H1 (cell line): ENCODE measurements around the gene THOP1. TPM values are rescaled to one million over a fixed set of nuclear protein-coding genes. Genes with fewer than 3 reads are reported as not detected.

Source experiments
- CTCF ChIA-PET: fragments of 300-600 bp; sonication (Branson Sonifier 250); formaldehyde crosslinking; loops from one replicate; lab custom pipeline; 2021; ENCODE audit not compliant: partially characterized antibody; lab: Charles Lee
- POLR2A ChIA-PET: fragments of 300-600 bp; sonication (Branson Sonifier 250); formaldehyde crosslinking; loops from one replicate; lab custom pipeline; 2021; ENCODE audit warnings: inconsistent platforms; ENCODE audit not compliant: partially characterized antibody; lab: Charles Lee
- DNase-seq, 2 experiments: peaks; one replicate each; pipeline versions ENCODE4 v3.0.0 to v3.0.0-alpha.2; 2010 to 2022; ENCODE audit warnings: low spot score in 2 of 2, low read depth in 1 of 2, mixed read lengths in 1 of 2
- FAIRE-seq: peaks from 2 replicates; lab custom pipeline; 2011; peaks lifted over from hg19 to GRCh38; lab: Jason Lieb, UNC
- H2AFZ ChIP-seq: 2 replicates; pipeline ENCODE4 v1.8.1; 2012; ENCODE audit warnings: low read length, inconsistent platforms
- H2AK5ac ChIP-seq: 2 replicates; pipeline ENCODE4 v1.6.1; 2013; ENCODE audit warnings: low read depth, low read length
- H2BK120ac ChIP-seq: replicated peaks from 2 replicates; pipeline ENCODE3; 2013; ENCODE audit warnings: low read depth, low read length, inconsistent platforms
- H2BK12ac ChIP-seq: 2 replicates; pipeline ENCODE4 v1.6.1; 2013; ENCODE audit warnings: low read depth, low read length
- H2BK15ac ChIP-seq: 2 replicates; pipeline ENCODE4 v1.6.1; 2013; ENCODE audit warnings: low read length
- H2BK20ac ChIP-seq: 2 replicates; pipeline ENCODE4 v1.6.1; 2013; ENCODE audit warnings: low read length
- H2BK5ac ChIP-seq: 2 replicates; pipeline ENCODE4 v1.6.1; 2013; ENCODE audit warnings: low read depth, low read length
- H3K14ac ChIP-seq: 2 replicates; pipeline ENCODE4 v1.6.1; 2013; ENCODE audit warnings: inconsistent platforms; ENCODE audit not compliant: insufficient read length
- H3K18ac ChIP-seq: 2 replicates; pipeline ENCODE4 v1.6.1; 2013; ENCODE audit warnings: low read length; ENCODE audit errors: extremely low read depth
- H3K23ac ChIP-seq: 2 replicates; pipeline ENCODE4 v1.6.1; 2013; ENCODE audit warnings: inconsistent platforms; ENCODE audit not compliant: insufficient read length
- H3K23me2 ChIP-seq: 2 replicates; pipeline ENCODE4 v1.6.1; 2013; ENCODE audit warnings: low read depth, low read length
- H3K27ac ChIP-seq: 2 replicates; pipeline ENCODE4 v1.6.1; 2011; ENCODE audit warnings: low read depth, low read length, inconsistent platforms
- H3K27me3 ChIP-seq, 4 experiments: replicated peaks in 1 of 4; 1 replicate in 1 of 4; 2 replicates in 3 of 4; pipeline versions ENCODE4 v1.6.1 to v1.8.1; 2011 to 2013; ENCODE audit warnings: low read length in 3 of 4, mild to moderate bottlenecking in 3 of 4, inconsistent platforms in 2 of 4, mixed read lengths in 2 of 4, moderate library complexity in 1 of 4; ENCODE audit not compliant: control insufficient read depth in 3 of 4, insufficient read depth in 3 of 4; ENCODE audit errors: extremely low read depth in 1 of 4
- H3K36me3 ChIP-seq, 4 experiments: 2 replicates each; pipeline versions ENCODE4 v1.6.1 to v1.8.1; 2011 to 2013; ENCODE audit warnings: mild to moderate bottlenecking in 4 of 4, low read length in 3 of 4, moderate library complexity in 2 of 4, control low read depth in 1 of 4, inconsistent platforms in 1 of 4; ENCODE audit not compliant: insufficient read depth in 4 of 4, control insufficient read depth in 2 of 4
- H3K4ac ChIP-seq: replicated peaks from 2 replicates; pipeline ENCODE3; 2013; ENCODE audit warnings: low read length, low read depth, mixed read lengths, inconsistent platforms; ENCODE audit not compliant: insufficient read length
- H3K4me1 ChIP-seq, 4 experiments: replicated peaks in 1 of 4; 1 replicate in 1 of 4; 2 replicates in 3 of 4; pipeline versions ENCODE4 v1.6.1 to v1.8.1; 2011 to 2013; ENCODE audit warnings: low read length in 3 of 4, inconsistent platforms in 2 of 4, mixed read lengths in 1 of 4; ENCODE audit not compliant: insufficient read depth in 4 of 4, control insufficient read depth in 3 of 4
- H3K4me2 ChIP-seq, 2 experiments: 2 replicates each; pipeline versions ENCODE4 v1.6.1 to v1.8.1; 2011 to 2013; ENCODE audit warnings: low read depth in 2 of 2, low read length in 2 of 2, control low read depth in 1 of 2, inconsistent platforms in 1 of 2, mild to moderate bottlenecking in 1 of 2; ENCODE audit not compliant: insufficient read depth in 1 of 2
- H3K4me3 ChIP-seq, 4 experiments: fragments of 200-600, 300-600 bp in 1 of 4; sonication (generic), shearing (Covaris generic), sonication (Bioruptor Twin) in 1 of 4; 2 replicates each; pipeline versions ENCODE4 v1.5.1 to v1.8.1; 2011 to 2016; ENCODE audit warnings: low read length in 4 of 4, low read depth in 3 of 4, control low read depth in 2 of 4, inconsistent platforms in 2 of 4, mild to moderate bottlenecking in 2 of 4, mixed read lengths in 1 of 4, moderate library complexity in 1 of 4; ENCODE audit not compliant: insufficient read depth in 2 of 4; ENCODE audit errors: extremely low read depth in 1 of 4
- H3K56ac ChIP-seq: replicated peaks from 2 replicates; pipeline ENCODE3; 2013; ENCODE audit warnings: low read depth, mild to moderate bottlenecking, mixed read lengths, low read length, inconsistent platforms; ENCODE audit not compliant: insufficient read length
- H3K79me1 ChIP-seq: 2 replicates; pipeline ENCODE4 v1.6.1; 2013; ENCODE audit warnings: low read depth, low read length, control low read depth
- H3K79me2 ChIP-seq, 2 experiments: 2 replicates each; pipeline versions ENCODE4 v1.6.1 to v1.8.1; 2012 to 2013; ENCODE audit warnings: low read length in 2 of 2, mild to moderate bottlenecking in 2 of 2, inconsistent platforms in 1 of 2; ENCODE audit not compliant: insufficient read depth in 2 of 2, control insufficient read depth in 1 of 2
- H3K9ac ChIP-seq, 4 experiments: replicated peaks in 1 of 4; 1 replicate in 1 of 4; 2 replicates in 3 of 4; pipeline versions ENCODE4 v1.6.1 to v1.8.1; 2011 to 2013; ENCODE audit warnings: low read depth in 3 of 4, low read length in 3 of 4, control low read depth in 2 of 4, mild to moderate bottlenecking in 2 of 4, moderate library complexity in 2 of 4, inconsistent platforms in 1 of 4; ENCODE audit errors: extremely low read depth in 1 of 4
- H3K9me3 ChIP-seq, 2 experiments: 2 replicates each; pipeline versions ENCODE4 v1.6.1 to v1.8.1; 2012 to 2013; ENCODE audit warnings: mild to moderate bottlenecking in 2 of 2, moderate library complexity in 2 of 2, control low read depth in 1 of 2, inconsistent platforms in 1 of 2, low read depth in 1 of 2, low read length in 1 of 2, mixed read lengths in 1 of 2; ENCODE audit not compliant: insufficient read depth in 2 of 2
- H4K20me1 ChIP-seq, 2 experiments: replicated peaks in 1 of 2; 2 replicates each; pipeline versions ENCODE3 to v1.8.1; 2011 to 2013; ENCODE audit warnings: inconsistent platforms in 2 of 2, low read length in 2 of 2, mild to moderate bottlenecking in 1 of 2; ENCODE audit not compliant: insufficient read depth in 2 of 2, control insufficient read depth in 1 of 2
- H4K5ac ChIP-seq: 2 replicates; pipeline ENCODE4 v1.6.1; 2013; ENCODE audit warnings: low read length, low read depth, mixed read lengths, inconsistent platforms; ENCODE audit not compliant: insufficient read length
- H4K8ac ChIP-seq: 2 replicates; pipeline ENCODE4 v1.8.0; 2013; ENCODE audit warnings: mild to moderate bottlenecking, moderate library complexity, low read length, inconsistent platforms; ENCODE audit not compliant: insufficient read depth; ENCODE audit errors: extremely low read depth
- H4K91ac ChIP-seq: replicated peaks from 2 replicates; pipeline ENCODE3; 2013; ENCODE audit warnings: low read length, mixed read lengths, inconsistent platforms; ENCODE audit not compliant: insufficient read length
- CEBPB ChIP-seq: IDR thresholded peaks from 2 replicates; pipeline ENCODE4 v1.6.1; 2012; ENCODE audit warnings: low read depth, low read length
- EP300 ChIP-seq, 2 experiments: IDR thresholded peaks; 1 replicate in 1 of 2; 2 replicates in 1 of 2; pipeline ENCODE4 v1.6.1; 2011 to 2012; ENCODE audit warnings: low read depth in 2 of 2, low read length in 2 of 2, mild to moderate bottlenecking in 2 of 2, borderline replicate concordance in 1 of 2, inconsistent platforms in 1 of 2, moderate library complexity in 1 of 2
- KDM1A ChIP-seq: fragments of 200-600, 300-600 bp; sonication (generic); IDR thresholded peaks from 2 replicates; pipeline ENCODE4 v1.7.1; 2016; ENCODE audit warnings: mild to moderate bottlenecking, low read length, borderline replicate concordance
- KDM4A ChIP-seq: IDR thresholded peaks from one replicate; pipeline ENCODE4 v1.7.1; 2012; ENCODE audit warnings: low read depth, mild to moderate bottlenecking, moderate library complexity, low read length, inconsistent platforms; ENCODE audit not compliant: severe bottlenecking
- MAFK ChIP-seq: IDR thresholded peaks from 2 replicates; pipeline ENCODE4 v1.6.1; 2012; ENCODE audit warnings: low read depth, mild to moderate bottlenecking, improper control_type of control experiment, low read length
- POLR2A ChIP-seq, 2 experiments: IDR thresholded peaks; 1 replicate in 1 of 2; 2 replicates in 1 of 2; pipeline ENCODE4 v1.6.1; 2011; ENCODE audit warnings: low read depth in 2 of 2, low read length in 2 of 2, mild to moderate bottlenecking in 2 of 2; ENCODE audit errors: control extremely low read depth in 1 of 2
- SP4 ChIP-seq: IDR thresholded peaks from 2 replicates; pipeline ENCODE4 v1.6.1; 2012; ENCODE audit warnings: low read length, inconsistent platforms
- TAF7 ChIP-seq: optimal IDR thresholded peaks from 2 replicates; pipeline ENCODE3; 2011; ENCODE audit warnings: low read depth, mild to moderate bottlenecking, inconsistent platforms, low read length, moderate library complexity, borderline replicate concordance
- ZNF274 ChIP-seq: IDR thresholded peaks from 2 replicates; pipeline ENCODE4 v1.7.0; 2012; ENCODE audit warnings: low read length, borderline replicate concordance; ENCODE audit errors: extremely low read depth
- WGBS, 2 experiments: shearing (Covaris generic) in 1 of 2; methylation state at CpG; one replicate each; pipeline versions ENCODE4 v1.1.6 to v1.1.7; 2013 to 2015; ENCODE audit warnings: low lambda C conversion rate in 2 of 2, mixed read lengths in 2 of 2, inconsistent platforms in 1 of 2, low coverage in 1 of 2, missing lambda C conversion rate in 1 of 2; ENCODE audit not compliant: insufficient replicate concordance in 2 of 2, insufficient coverage in 1 of 2, insufficient read length in 1 of 2; ENCODE audit errors: extremely low coverage in 1 of 2, missing lambda C conversion rate in 1 of 2; 5-methylcytosine and 5-hydroxymethylcytosine counted together
- polyA plus RNA-seq, 7 experiments: library from polyadenylated mRNA; depleted of rRNA in 3 of 7; stranded (reverse) in 5 of 7; unstranded in 2 of 7; fragments of >200 nt in 5 of 7; fragments of 200-250 nt in 2 of 7; gene quantifications; 1 replicate in 5 of 7; 2 replicates in 1 of 7; 4 replicates in 1 of 7; pipeline versions ENCODE4 v1.2.1 to v1.2.3, GENCODE V29; 2011 to 2013; ENCODE audit warnings: missing spikeins in 2 of 7, mixed read lengths in 2 of 7
- total RNA-seq: library from RNA; stranded (reverse); fragmentation: NEBNext Ultra II Directional; extraction: Animal tissue kit (Norgen Biotek cat#: 25700); gene quantifications from 2 replicates; pipeline ENCODE4 v1.2.1, GENCODE V29; 2021

The THOP1 gene
- total and polyA plus RNA-seq, 2 of the 8 experiments (the other 6 are each of a cell fraction or from before 2014, with no cell fraction given): 136 to 159 TPM

DNA sequence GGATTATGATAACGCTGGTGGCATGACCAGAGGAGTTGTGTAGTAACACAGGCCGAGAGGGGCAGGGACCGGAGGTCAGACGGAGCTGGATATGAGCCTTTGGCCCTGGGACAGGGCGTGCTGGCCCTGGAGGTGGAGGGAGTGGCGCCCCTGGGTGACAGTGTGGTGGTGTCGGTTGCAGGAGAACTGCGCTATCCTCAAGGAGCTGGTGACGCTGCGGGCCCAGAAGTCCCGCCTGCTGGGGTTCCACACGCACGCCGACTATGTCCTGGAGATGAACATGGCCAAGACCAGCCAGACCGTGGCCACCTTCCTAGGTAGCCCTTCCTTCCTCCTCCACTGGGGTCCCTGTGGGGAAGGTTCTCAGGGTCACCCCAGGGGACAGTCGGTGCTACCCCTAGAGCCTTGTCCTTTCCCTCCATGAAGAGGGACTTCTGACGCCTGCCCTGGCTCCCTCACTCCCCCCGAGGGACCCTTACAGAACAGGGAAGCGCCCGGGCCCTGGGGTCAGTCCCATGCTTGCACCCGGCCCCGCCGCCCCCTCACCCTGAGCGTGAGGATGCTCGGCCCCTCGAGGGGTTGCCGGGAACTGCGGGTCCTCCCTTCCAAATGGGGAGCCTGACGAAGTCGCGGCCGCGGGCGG is 21.6 kb downstream of the THOP1 start:
- no peak overlapping the region for H3K4me3 ChIP-seq
- 96% methylated on average over 15 of the region's 34 CpGs; no CpG with 5 or more reads in 1 of the 2 experiments for WGBS, 2 experiments
- H2BK15ac ChIP-seq: no peak overlapping the region
- H2BK120ac ChIP-seq: no peak overlapping the region
- no peak overlapping the region for H3K9ac ChIP-seq
- no peaks in the 10 kb centered on the region for H3K27me3 ChIP-seq
- H3K23me2 ChIP-seq: peaks cover 5% of the 10 kb centered on the region; the same call in 1 of the 2 replicates
- no peaks in the 10 kb centered on the region for H3K79me2 ChIP-seq
- H4K20me1 ChIP-seq: peaks cover 6 to 26% of the 10 kb centered on the region in 2 experiments
- no peak overlapping the region for H3K4me2 ChIP-seq
- H2AK5ac ChIP-seq: no peak overlapping the region
- no peak overlapping the region for H4K5ac ChIP-seq
- no peak for TF ChIP-seq CEBPB
- TF ChIP-seq ZNF274: no peak
- TF ChIP-seq KDM4A: no peak
- no peak for TF ChIP-seq SP4
- no peak for TF ChIP-seq KDM1A
- no peak for TF ChIP-seq POLR2A (IDR thresholded peaks at IDR 0.05; ENCODE audit: control extremely low read depth in 1 of 2, low read depth in 2 of 2, low read length in 2 of 2)
- no peak for TF ChIP-seq TAF7
- TF ChIP-seq EP300 (IDR thresholded peaks at IDR 0.05; ENCODE audit: borderline replicate concordance in 1 of 2, low read depth in 2 of 2, low read length in 2 of 2): no peak
- TF ChIP-seq MAFK: no peak
- H3K79me1 ChIP-seq: peaks cover 4% of the 10 kb centered on the region
- no peak overlapping the region for H3K18ac ChIP-seq
- H3K9me3 ChIP-seq: no peaks in the 10 kb centered on the region
- no peak overlapping the region for H2BK20ac ChIP-seq
- H3K4ac ChIP-seq: no peak overlapping the region
- H4K8ac ChIP-seq: no peak overlapping the region
- no peak overlapping the region for H3K27ac ChIP-seq
- no peak for FAIRE-seq
- H2AFZ ChIP-seq: no peak overlapping the region
- no peaks in the 10 kb centered on the region for H3K4me1 ChIP-seq
- H3K23ac ChIP-seq: no peak overlapping the region
- DNase-seq: no peak
- POLR2A ChIA-PET: interaction anchor here (0.6 kb wide), 1 partner anchor 38 kb away, joined by 3 read pairs; no protein-coding TSS in a partner anchor
- peaks cover 14 to 66% (median 58%) of the 10 kb centered on the region in 4 experiments; a peak in 7 of 8 replicates for H3K36me3 ChIP-seq
- H2BK5ac ChIP-seq: no peak overlapping the region
- no peak overlapping the region for H3K14ac ChIP-seq
- no peak overlapping the region for H3K56ac ChIP-seq
- H2BK12ac ChIP-seq: no peak overlapping the region
- CTCF ChIA-PET: interaction anchor here (0.6 kb wide), 1 partner anchor 145 kb away, joined by 3 read pairs; no protein-coding TSS in a partner anchor
- no peak overlapping the region for H4K91ac ChIP-seq
